Measurements from ENCODE around the gene SRR. TPM values are rescaled to one million over a fixed set of nuclear protein-coding genes. Genes with fewer than 3 reads are reported as not detected.

The SRR gene
- total and polyA plus RNA-seq, 2 donors (not counting 3 experiments of a cell fraction or from before 2014, with no cell fraction given): 13.7 to 20.1 TPM

DNA sequence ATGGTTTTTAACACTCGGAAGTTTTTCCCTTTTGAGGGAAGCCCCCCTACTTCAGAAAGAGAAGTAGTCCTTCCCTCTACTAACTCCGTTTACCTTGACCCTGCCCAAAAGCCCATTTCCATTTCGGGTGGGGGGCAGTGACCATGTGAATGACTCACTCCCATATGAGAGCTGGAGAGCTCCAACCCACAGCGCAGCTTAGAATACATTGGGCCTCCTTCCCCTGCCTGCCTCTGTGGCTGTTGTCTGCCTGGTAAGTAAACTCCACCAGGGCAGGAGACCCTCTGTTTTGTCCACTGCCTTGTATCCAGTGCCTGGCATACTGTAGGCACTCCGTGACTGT lies 34.5 kb downstream of the SRR start:
- Histone ChIP-seq H3K79me2 (ENCODE audit: control insufficient read depth, insufficient read depth, low read length) (peaks cover 30% of the 10 kb centered on the region), H3K9me3 (replicated peaks; ENCODE audit: control insufficient read depth, insufficient read depth, low read length) (no peaks in the 10 kb centered on the region), H3K36me3 (ENCODE audit: control insufficient read depth in 2 of 2, extremely low read depth in 1 of 2, insufficient read depth in 2 of 2, low read length in 2 of 2) (peaks cover 8 to 9% of the 10 kb centered on the region in 2 experiments), H3K4me2 (ENCODE audit: insufficient read depth, low read length) (peak overlapping the region; percentile 28), H3K4me3 (replicated peaks in 1 of 3; ENCODE audit: insufficient read depth in 1 of 3, low read depth in 1 of 3, low read length in 3 of 3) (peak overlapping the region; percentile 36 to 72 (median 50)), H4K20me1 (replicated peaks; ENCODE audit: control insufficient read depth, extremely low read depth, insufficient read depth, low read length) (no peaks in the 10 kb centered on the region), H2AFZ (ENCODE audit: low read depth, low read length) (peak overlapping the region; percentile 55), H3K27ac (ENCODE audit: insufficient read depth, low read depth, low read length) (no peak overlapping the region), H3K9me1 (replicated peaks; ENCODE audit: control insufficient read depth, extremely low read depth, insufficient read depth, low read length) (no peaks in the 10 kb centered on the region), H3K9ac (replicated peaks; ENCODE audit: extremely low read depth, insufficient read depth, low read length) (peak overlapping the region; percentile 67), H3K27me3 (ENCODE audit: control insufficient read depth in 2 of 2, insufficient read depth in 2 of 2, low read length in 2 of 2) (no peaks in the 10 kb centered on the region), H3K4me1 (ENCODE audit: control insufficient read depth, extremely low read depth, insufficient read depth, low read length) (peaks cover 16% of the 10 kb centered on the region)
- peak; percentile 33 for DNase-seq (ENCODE audit: low read depth, low spot score)
- TF ChIP-seq, protein P1, sequence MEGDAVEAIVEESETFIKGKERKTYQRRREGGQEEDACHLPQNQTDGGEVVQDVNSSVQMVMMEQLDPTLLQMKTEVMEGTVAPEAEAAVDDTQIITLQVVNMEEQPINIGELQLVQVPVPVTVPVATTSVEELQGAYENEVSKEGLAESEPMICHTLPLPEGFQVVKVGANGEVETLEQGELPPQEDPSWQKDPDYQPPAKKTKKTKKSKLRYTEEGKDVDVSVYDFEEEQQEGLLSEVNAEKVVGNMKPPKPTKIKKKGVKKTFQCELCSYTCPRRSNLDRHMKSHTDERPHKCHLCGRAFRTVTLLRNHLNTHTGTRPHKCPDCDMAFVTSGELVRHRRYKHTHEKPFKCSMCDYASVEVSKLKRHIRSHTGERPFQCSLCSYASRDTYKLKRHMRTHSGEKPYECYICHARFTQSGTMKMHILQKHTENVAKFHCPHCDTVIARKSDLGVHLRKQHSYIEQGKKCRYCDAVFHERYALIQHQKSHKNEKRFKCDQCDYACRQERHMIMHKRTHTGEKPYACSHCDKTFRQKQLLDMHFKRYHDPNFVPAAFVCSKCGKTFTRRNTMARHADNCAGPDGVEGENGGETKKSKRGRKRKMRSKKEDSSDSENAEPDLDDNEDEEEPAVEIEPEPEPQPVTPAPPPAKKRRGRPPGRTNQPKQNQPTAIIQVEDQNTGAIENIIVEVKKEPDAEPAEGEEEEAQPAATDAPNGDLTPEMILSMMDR (IDR thresholded peaks at IDR 0.05; ENCODE audit: extremely low read depth in 1 of 2, insufficient read depth in 1 of 2, low read depth in 1 of 2, low read length in 2 of 2): no peak
- peak; percentile 24 for TF ChIP-seq FOS (IDR thresholded peaks at IDR 0.05; ENCODE audit: borderline replicate concordance, insufficient read depth, low read length)
- no peak for TF ChIP-seq GATA2 (IDR thresholded peaks at IDR 0.05; ENCODE audit: insufficient read depth, insufficient read length, low read depth, low read length)
- TF ChIP-seq MYC (IDR thresholded peaks at IDR 0.05; ENCODE audit: low read depth, low read length): no peak
- no peak for TF ChIP-seq POLR2A (IDR thresholded peaks at IDR 0.05; ENCODE audit: low read depth, low read length)
- ChIA-PET POLR2A (no interaction called here), CTCF (interaction anchor here (0.6 to 5.4 kb wide), 4 partner anchors 8 to 283 kb away, joined by 3 to 42 read pairs (median 3); no protein-coding TSS in a partner anchor)
- dilution Hi-C loops (cut with MboI; ENCODE audit: extremely low pct_ligation_motif_present, low sequenced_read_pairs): no loop called here
- intact Hi-C loops (cut with micrococcal nuclease): loop anchor here (5.0 to 10.0 kb wide), 3 partner anchors 64 to 623 kb away; partner anchors contain the start of genes MNT and TLCD2
- FAIRE-seq: no peak
- BruUV-seq (replicated peaks): TSS peak; percentile 5

DNA sequence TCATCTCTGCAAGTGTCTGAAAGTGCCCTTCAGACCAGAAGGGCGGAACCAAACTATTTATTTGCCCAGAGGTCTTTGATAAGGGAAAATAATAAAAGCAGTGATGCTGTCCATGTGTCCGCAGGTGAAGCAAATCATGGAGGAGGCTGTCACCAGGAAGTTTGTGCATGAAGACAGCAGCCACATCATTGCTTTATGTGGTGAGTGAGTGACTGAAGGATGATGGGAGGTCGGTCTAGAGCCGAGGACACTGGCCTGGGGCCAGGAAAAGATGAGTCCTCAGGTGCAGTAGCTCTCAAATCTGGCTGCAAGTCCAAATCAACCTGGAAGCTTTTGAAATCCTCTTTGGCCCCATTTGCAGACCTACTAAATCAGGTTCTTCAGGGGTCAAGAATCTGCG lies 39.7 kb downstream of the SRR start:
- Histone ChIP-seq H3K4me2 (ENCODE audit: insufficient read depth, low read length) (no peak overlapping the region), H3K27ac (ENCODE audit: insufficient read depth, low read depth, low read length) (no peak overlapping the region), H3K36me3 (ENCODE audit: control insufficient read depth in 2 of 2, extremely low read depth in 1 of 2, insufficient read depth in 2 of 2, low read length in 2 of 2) (peaks cover 0 to 9% of the 10 kb centered on the region in 2 experiments), H3K9ac (replicated peaks; ENCODE audit: extremely low read depth, insufficient read depth, low read length) (no peak overlapping the region), H3K9me1 (replicated peaks; ENCODE audit: control insufficient read depth, extremely low read depth, insufficient read depth, low read length) (no peaks in the 10 kb centered on the region), H3K27me3 (ENCODE audit: control insufficient read depth in 2 of 2, insufficient read depth in 2 of 2, low read length in 2 of 2) (no peaks in the 10 kb centered on the region), H3K9me3 (replicated peaks; ENCODE audit: control insufficient read depth, insufficient read depth, low read length) (no peaks in the 10 kb centered on the region), H3K4me3 (replicated peaks in 1 of 3; ENCODE audit: insufficient read depth in 1 of 3, low read depth in 1 of 3, low read length in 3 of 3) (no peak overlapping the region), H3K4me1 (ENCODE audit: control insufficient read depth, extremely low read depth, insufficient read depth, low read length) (no peaks in the 10 kb centered on the region), H4K20me1 (replicated peaks; ENCODE audit: control insufficient read depth, extremely low read depth, insufficient read depth, low read length) (no peaks in the 10 kb centered on the region), H2AFZ (ENCODE audit: low read depth, low read length) (no peak overlapping the region), H3K79me2 (ENCODE audit: control insufficient read depth, insufficient read depth, low read length) (peaks cover under 1% of the 10 kb centered on the region)
- dilution Hi-C loops (cut with MboI; ENCODE audit: extremely low pct_ligation_motif_present, low sequenced_read_pairs): no loop called here
- ChIA-PET POLR2A (no interaction called here), CTCF (interaction anchor here (1.2 to 1.7 kb wide), 2 partner anchors 9 to 17 kb away, joined by 3 to 4 read pairs; no protein-coding TSS in a partner anchor)
- FAIRE-seq (no peak), DNase-seq (ENCODE audit: low read depth, low spot score) (no peak)
- BruUV-seq (replicated peaks): no TSS peak
- intact Hi-C loops (cut with micrococcal nuclease): no loop called here
- TF ChIP-seq, protein P1 (IDR thresholded peaks at IDR 0.05; ENCODE audit: extremely low read depth in 1 of 2, insufficient read depth in 1 of 2, low read depth in 1 of 2, low read length in 2 of 2): no peak
- no peak for TF ChIP-seq JUN (IDR thresholded peaks at IDR 0.05; ENCODE audit: borderline replicate concordance, insufficient read depth, insufficient read length, low read depth)
- TF ChIP-seq EZH2 (IDR thresholded peaks at IDR 0.05; ENCODE audit: borderline replicate concordance, low read depth, low read length, severe bottlenecking): no peak
- TF ChIP-seq, protein P2, sequence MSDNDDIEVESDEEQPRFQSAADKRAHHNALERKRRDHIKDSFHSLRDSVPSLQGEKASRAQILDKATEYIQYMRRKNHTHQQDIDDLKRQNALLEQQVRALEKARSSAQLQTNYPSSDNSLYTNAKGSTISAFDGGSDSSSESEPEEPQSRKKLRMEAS (IDR thresholded peaks at IDR 0.05; ENCODE audit: insufficient read depth, insufficient read length): no peak
- no peak for TF ChIP-seq FOS (IDR thresholded peaks at IDR 0.05; ENCODE audit: borderline replicate concordance, insufficient read depth, low read length)
- TF ChIP-seq MYC (IDR thresholded peaks at IDR 0.05; ENCODE audit: low read depth, low read length): no peak
- TF ChIP-seq GATA2 (IDR thresholded peaks at IDR 0.05; ENCODE audit: insufficient read depth, insufficient read length, low read depth, low read length): no peak
- TF ChIP-seq POLR2A (IDR thresholded peaks at IDR 0.05; ENCODE audit: low read depth, low read length): no peak

Measured in endothelial cell of umbilical vein (primary cell).